ENCODE data around the gene BBS9.
A peak's percentile ranks its signal among the peaks of the same experiment; 100 is the strongest.
"Not testable (repeated sequence)": the region's sequence is repeated elsewhere in the genome, so short reads cannot be mapped to it uniquely, and the experiment has no call there.

BBS9 gene
- total RNA-seq, result 11.6 to 41.8 reads per million in 2 experiments

- DNase-seq (ENCODE audit: low read depth), result peak; percentile 84
Observed at GRCh38 chr7:33128990-33129805, at the start of gene BBS9. Gene BBS9 (plus strand): TSS chr7:33129564. CDS start chr7:33146253, 16,689 bp downstream.

GRCh38 chr7:33079763-33080690, 49.3 kb upstream of the BBS9 start:
- DNase-seq (ENCODE audit: low read depth), result no peak

GRCh38 chr7:33087356-33087755, 42.0 kb upstream of the BBS9 start:
- no peak for DNase-seq (ENCODE audit: low read depth)

- no peak for DNase-seq (ENCODE audit: low read depth)
Observed at GRCh38 chr7:33087858-33088257, 41.5 kb upstream of the BBS9 start.

GRCh38 chr7:33089142-33089541, 40.2 kb upstream of the BBS9 start:
- DNase-seq (ENCODE audit: low read depth), result no peak

GRCh38 chr7:33091111-33091531, 38.2 kb upstream of the BBS9 start:
- DNase-seq (ENCODE audit: low read depth), result no peak

GRCh38 chr7:33091641-33092191, 37.6 kb upstream of the BBS9 start:
- DNase-seq (ENCODE audit: low read depth), result no peak

GRCh38 chr7:33093266-33093665, 36.1 kb upstream of the BBS9 start:
- no peak for DNase-seq (ENCODE audit: low read depth)

GRCh38 chr7:33094745-33095275, 34.6 kb upstream of the BBS9 start:
- DNase-seq (ENCODE audit: low read depth), result not testable (repeated sequence)

- no peak for DNase-seq (ENCODE audit: low read depth)
Observed at GRCh38 chr7:33099154-33099940, 30.0 kb upstream of the BBS9 start.

- DNase-seq (ENCODE audit: low read depth), result no peak
Observed at GRCh38 chr7:33100770-33101169, 28.6 kb upstream of the BBS9 start.

- DNase-seq (ENCODE audit: low read depth), result no peak
Observed at GRCh38 chr7:33101906-33102305, 27.5 kb upstream of the BBS9 start.

- DNase-seq (ENCODE audit: low read depth), result peak; percentile 37
Observed at GRCh38 chr7:33107136-33108066, 22.0 kb upstream of the BBS9 start.

GRCh38 chr7:33108554-33109004, 20.8 kb upstream of the BBS9 start:
- no peak for DNase-seq (ENCODE audit: low read depth)

- peak; percentile 60 for DNase-seq (ENCODE audit: low read depth)
Observed at GRCh38 chr7:33109005-33109757, 20.2 kb upstream of the BBS9 start, which contains the start of gene RP9. Gene RP9 (minus strand): TSS chr7:33109404. CDS start chr7:33109372, 32 bp downstream.

- no peak for DNase-seq (ENCODE audit: low read depth)
Observed at GRCh38 chr7:33109758-33110238, 19.6 kb upstream of the BBS9 start.

GRCh38 chr7:33111614-33112013, 17.8 kb upstream of the BBS9 start:
- no peak for DNase-seq (ENCODE audit: low read depth)

- DNase-seq (ENCODE audit: low read depth), result no peak
Observed at GRCh38 chr7:33114976-33115375, 14.4 kb upstream of the BBS9 start.

GRCh38 chr7:33118383-33118782, 11.0 kb upstream of the BBS9 start:
- no peak for DNase-seq (ENCODE audit: low read depth)

All from T follicular helper cell (primary cell).